Heart right ventricle (tissue), 16 donors: ENCODE results near the gene SNX1. TPM values are rescaled to one million over a fixed set of nuclear protein-coding genes. Genes with fewer than 3 reads are reported as not detected.
A peak's percentile ranks its signal among the peaks of the same experiment; 100 is the strongest.
"Not testable (repeated sequence)": the region's sequence is repeated elsewhere in the genome, so short reads cannot be mapped to it uniquely, and the experiment has no call there.

Experiments used
- ATAC-seq, 8 donors: fragments of 200-7000 bp; cut with Tn5 transposase; one replicate each; pipeline ENCODE4 v1.9.1; 2020; ENCODE audit warnings: mild to moderate bottlenecking in 8 of 8, moderate library complexity in 8 of 8, moderate number of reproducible peaks in 1 of 8
- DNase-seq, 2 donors: peaks; one replicate each; pipeline ENCODE4 v3.0.0-alpha.2; 2020
- H3K27ac ChIP-seq, 10 donors: fragments of 200-600 bp; sonication (generic) in 2 of 10; one replicate each; pipeline versions ENCODE4 v1.5.0 to v1.8.0; 2020 to 2022; ENCODE audit warnings: mild to moderate bottlenecking in 3 of 10
- H3K27me3 ChIP-seq, 7 donors: fragments of 200-600 bp; one replicate each; pipeline ENCODE4 v1.8.0; 2021 to 2022; ENCODE audit warnings: mild to moderate bottlenecking in 2 of 7
- H3K36me3 ChIP-seq, 9 donors: fragments of 200-600 bp; sonication (generic) in 1 of 9; one replicate each; pipeline versions ENCODE4 v1.5.0 to v1.8.0; 2020 to 2022; ENCODE audit warnings: mild to moderate bottlenecking in 2 of 9
- H3K4me1 ChIP-seq, 9 donors: fragments of 200-600 bp; sonication (generic) in 1 of 9; one replicate each; pipeline versions ENCODE4 v1.5.0 to v1.8.0; 2020 to 2022; ENCODE audit warnings: mild to moderate bottlenecking in 4 of 9
- H3K4me3 ChIP-seq, 10 donors: fragments of 200-600 bp; sonication (generic) in 2 of 10; one replicate each; pipeline versions ENCODE4 v1.5.0 to v1.8.0; 2020 to 2022; ENCODE audit warnings: mild to moderate bottlenecking in 7 of 10, moderate library complexity in 2 of 10
- H3K9me3 ChIP-seq, 11 donors: fragments of 200-600 bp in 10 of 11; sonication (generic) in 2 of 11; one replicate each; pipeline versions ENCODE4 v1.5.0 to v1.8.0; 2013 to 2022; ENCODE audit warnings: mild to moderate bottlenecking in 2 of 11, control low read depth in 1 of 11, moderate library complexity in 1 of 11
- CTCF ChIP-seq, 9 donors: fragments of 200-600 bp; sonication (generic) in 2 of 9; IDR thresholded peaks; one replicate each; pipeline versions ENCODE4 v1.5.0 to v1.8.0; 2021 to 2022; ENCODE audit warnings: antibody characterized with exemption in 9 of 9, mild to moderate bottlenecking in 5 of 9, moderate library complexity in 1 of 9
- WGBS, 2 donors: extraction: QIAGEN DNeasy Blood & Tissue Kit; methylation state at CpG; one replicate each; pipeline ENCODE4 v1.1.7; 2013; ENCODE audit warnings: inconsistent platforms in 1 of 2; 5-methylcytosine and 5-hydroxymethylcytosine counted together
- intact Hi-C, 10 donors: fragments of 100-400 bp; cut with DNase I; formaldehyde crosslinking; loops; one replicate each; pipeline versions ENCODE4 v1.11.1 to v1.14.2; 2022
- polyA plus RNA-seq, 2 donors: library from polyadenylated mRNA; stranded (reverse); fragments of 200-250 nt; gene quantifications; one replicate each; pipeline ENCODE4 v1.2.3, GENCODE V29; 2013
- total RNA-seq, 10 donors: library from RNA; stranded (reverse); fragmentation: NEBNext Ultra II Directional in 3 of 10; extraction: Animal tissue kit (Norgen Biotek cat#: 25700) in 3 of 10; gene quantifications; one replicate each; pipeline versions ENCODE4 v1.2.1 to v1.2.4, GENCODE V29; 2021 to 2023
- donor health status: Arrhythmogenic right ventricular cardiomyopathy.
- donor health status: ischemic (EF 13 %, LVEDD 7.1; RV severe dilation, severe dysfunction).
- donor health status: healthy with polysubstance abuse.
- donor health status: DM: no; HTN: yes; CAD: no.
- donor health status: DM: no; HTN: no; CAD: no.
- donor health status: ischemic (EF 25% LVEDD 6.9; RV normal size, moderate dysfunction).
- donor health status: ischemic (EF 25% LVEDD 5.7; RV mildly dilated, moderate dysfunction).
- donor health status: healthy.
- donor health status: DM: yes; HTN: yes; CAD: no.
- donor health status: Ischemic cardiomyopathy.
- donor health status: ischemic (EF 35%, LVEDD 5.7; RV mildly dilated, moderate dysfunction).
- donor health status: nonischemic (EF 11% LVEDD 7.7; RV severe dilation, severe dysfunction).
- donor health status: DM: yes; HTN: yes; CAD: no.
- donor health status: PGD.
- donor health status: ischemic (EF 29% LVEDD 5.4; RV normal size, mild dysfunction).
- donor health status: nonischemic (EF 23%, LVEDD 6.1; RV moderate dilation, normal function).

The SNX1 gene
- total and polyA plus RNA-seq, 12 donors, result 44.9 to 110 (median 88.7) TPM

- WGBS, 2 donors, result 88 to 89% methylated on average over 5 of the region's 5 CpGs
- Histone ChIP-seq H3K9me3 (no peaks in the 10 kb centered on the region), H3K4me1 (peaks cover 0 to 8% (median 0%) of the 10 kb centered on the region in 9 donors), H3K27ac (no peak overlapping the region), H3K36me3 (peaks cover 0 to 100% (median 79%) of the 10 kb centered on the region in 9 donors), H3K4me3 (no peak overlapping the region), H3K27me3 (no peaks in the 10 kb centered on the region)
- no peak for TF ChIP-seq CTCF (IDR thresholded peaks at IDR 0.05)
- DNase-seq (no peak), ATAC-seq (no peak)
- intact Hi-C loops, result no loop called here
These were observed 22.1 kb downstream of the SNX1 start for GRCh38 chr15:64117759-64118487.

- H3K4me1 ChIP-seq, H3K27ac ChIP-seq, ATAC-seq, intact Hi-C loops, H3K27me3 ChIP-seq, DNase-seq, H3K9me3 ChIP-seq, H3K4me3 ChIP-seq: not testable (repeated sequence)
- H3K36me3 ChIP-seq, result peaks cover 0 to 100% (median 66%) of the 10 kb centered on the region in 9 donors
- 93 to 96% methylated on average over 2 of the region's 2 CpGs for WGBS, 2 donors
These were observed 24.5 kb downstream of the SNX1 start for GRCh38 chr15:64120322-64120721.

GRCh38 chr15:64121614-64122013, 25.8 kb downstream of the SNX1 start:
- ATAC-seq, result no peak
- no peaks in the 10 kb centered on the region for H3K4me1 ChIP-seq
- H3K27me3 ChIP-seq, result no peaks in the 10 kb centered on the region
- peaks cover 0 to 100% (median 58%) of the 10 kb centered on the region in 9 donors for H3K36me3 ChIP-seq
- TF ChIP-seq CTCF (IDR thresholded peaks at IDR 0.05), result no peak
- no peak overlapping the region for H3K4me3 ChIP-seq
- no peak overlapping the region for H3K27ac ChIP-seq
- intact Hi-C loops, result no loop called here
- 91 to 92% methylated on average over 4 of the region's 4 CpGs for WGBS, 2 donors
- H3K9me3 ChIP-seq, result no peaks in the 10 kb centered on the region
- no peak for DNase-seq

- Histone ChIP-seq H3K27me3 (no peaks in the 10 kb centered on the region), H3K36me3 (peaks cover 0 to 100% (median 66%) of the 10 kb centered on the region in 9 donors), H3K4me3 (no peak overlapping the region), H3K9me3 (no peaks in the 10 kb centered on the region), H3K4me1 (no peaks in the 10 kb centered on the region), H3K27ac (no peak overlapping the region)
- 84 to 93% methylated on average over 1 of the region's 1 CpG for WGBS, 2 donors
- intact Hi-C loops, result no loop called here
- no peak for ATAC-seq
- DNase-seq, result no peak
- no peak for TF ChIP-seq CTCF (IDR thresholded peaks at IDR 0.05)
These were observed 26.7 kb downstream of the SNX1 start for GRCh38 chr15:64122444-64122843.

- H3K36me3 ChIP-seq, result peaks cover 0 to 100% (median 71%) of the 10 kb centered on the region in 9 donors
- intact Hi-C loops, result no loop called here
- no peak overlapping the region for H3K4me3 ChIP-seq
- no peak overlapping the region for H3K27ac ChIP-seq
- DNase-seq (no peak), ATAC-seq (peak in 2 of 8 donors; percentile 47 to 49)
- 89 to 95% methylated on average over 3 of the region's 3 CpGs for WGBS, 2 donors
- TF ChIP-seq CTCF (IDR thresholded peaks at IDR 0.05), result no peak
- H3K4me1 ChIP-seq, result peaks cover 0 to 3% (median 0%) of the 10 kb centered on the region in 9 donors
- no peaks in the 10 kb centered on the region for H3K9me3 ChIP-seq
- no peaks in the 10 kb centered on the region for H3K27me3 ChIP-seq
These were observed 27.2 kb downstream of the SNX1 start for GRCh38 chr15:64122936-64123351.
